ENCODE measurements around the gene WDFY4.

GRCh38 chr10:48638739-48639527 is 45.7 kb upstream of the WDFY4 start:
- TF ChIP-seq CTCF (IDR thresholded peaks at IDR 0.05; ENCODE audit: low read depth, low read length, missing input control) (no peak), TAF1 (conservative IDR thresholded peaks at IDR 0.05) (no peak), EGR1 (IDR thresholded peaks at IDR 0.05; ENCODE audit: low read depth in 2 of 2) (no peak), GABPA (IDR thresholded peaks at IDR 0.05 in 1 of 2, conservative IDR thresholded peaks at IDR 0.05 in 1 of 2) (no peak), RXRA (IDR thresholded peaks at IDR 0.05) (no peak), MAX (IDR thresholded peaks at IDR 0.05) (no peak), JUND (IDR thresholded peaks at IDR 0.05) (no peak), REST (IDR thresholded peaks at IDR 0.05) (no peak)

Measured in liver (tissue), 3 donors.